IMR-90 (cell line): ENCODE results near the gene RB1. TPM values are rescaled to one million over a fixed set of nuclear protein-coding genes. Genes with fewer than 3 reads are reported as not detected.
A peak's percentile ranks its signal among the peaks of the same experiment; 100 is the strongest.

ENCODE experiments used
- ATAC-seq: fragments of 200-7000 bp; cut with Tn5 transposase; 2 replicates; pipeline ENCODE4 v1.9.1; 2020; ENCODE audit warnings: low read depth, mild to moderate bottlenecking, moderate library complexity
- BruUV-seq: library from RNA; stranded (reverse); fragments of 400-500 nt; replicated peaks from 2 replicates; lab custom pipeline; 2021; lab: Mats Ljungman, UMichigan
- CTCF ChIA-PET: fragments of 300-600 bp; formaldehyde crosslinking; extraction: SDS; loops from one replicate; lab custom pipeline; 2021; ENCODE audit warnings: antibody characterized with exemption; lab: Yijun Ruan, JAX
- POLR2A ChIA-PET: fragments of 300-600 bp; sonication (Branson Sonifier 250); formaldehyde crosslinking; loops from one replicate; lab custom pipeline; 2022; ENCODE audit warnings: antibody characterized with exemption; ENCODE audit not compliant: unreplicated experiment; lab: Charles Lee
- DNase-seq: peaks from one replicate; pipeline ENCODE4 v3.0.0; 2013
- H2AFZ ChIP-seq: replicated peaks from 2 replicates; pipeline ENCODE3; 2013; ENCODE audit warnings: low read length, mild to moderate bottlenecking; ENCODE audit not compliant: poor library complexity
- H2AK5ac ChIP-seq: 2 replicates; pipeline ENCODE4 v1.6.1; 2013; ENCODE audit warnings: low read depth, low read length, inconsistent platforms
- H2AK9ac ChIP-seq: replicated peaks from 2 replicates; pipeline ENCODE3; 2013; ENCODE audit warnings: mild to moderate bottlenecking, low read depth, low read length, moderate library complexity; ENCODE audit not compliant: poor library complexity
- H2BK120ac ChIP-seq: 2 replicates; pipeline ENCODE4 v1.6.1; 2013; ENCODE audit warnings: low read depth, low read length, inconsistent platforms
- H2BK15ac ChIP-seq: 3 replicates; pipeline ENCODE4 v1.6.1; 2013; ENCODE audit warnings: low read depth, low read length, inconsistent platforms
- H2BK20ac ChIP-seq: 2 replicates; pipeline ENCODE4 v1.6.1; 2013; ENCODE audit warnings: low read depth, mild to moderate bottlenecking, inconsistent platforms, low read length, moderate library complexity
- H2BK5ac ChIP-seq: 2 replicates; pipeline ENCODE4 v1.6.1; 2013; ENCODE audit warnings: mild to moderate bottlenecking, low read depth, low read length, inconsistent platforms; ENCODE audit not compliant: poor library complexity, severe bottlenecking
- H3K14ac ChIP-seq: replicated peaks from 2 replicates; pipeline ENCODE4 v1.6.1; 2013; ENCODE audit warnings: low read depth, low read length, inconsistent platforms
- H3K18ac ChIP-seq: 2 replicates; pipeline ENCODE4 v1.6.1; 2013; ENCODE audit warnings: low read depth, low read length, control low read depth
- H3K23ac ChIP-seq: 2 replicates; pipeline ENCODE4 v1.6.1; 2013; ENCODE audit warnings: low read depth, low read length, inconsistent platforms
- H3K27ac ChIP-seq: 2 replicates; pipeline ENCODE4 v1.5.1; 2013; ENCODE audit warnings: mild to moderate bottlenecking, control low read depth, low read length; ENCODE audit not compliant: insufficient read depth
- H3K27me3 ChIP-seq: 2 replicates; pipeline ENCODE4 v1.6.1; 2013; ENCODE audit warnings: low read length; ENCODE audit not compliant: control insufficient read depth, insufficient read depth
- H3K36me3 ChIP-seq: 2 replicates; pipeline ENCODE4 v1.6.1; 2013; ENCODE audit warnings: low read length, mixed read lengths; ENCODE audit not compliant: control insufficient read depth, insufficient read depth
- H3K4ac ChIP-seq: 2 replicates; pipeline ENCODE4 v1.6.1; 2013; ENCODE audit warnings: low read depth, low read length, inconsistent platforms
- H3K4me1 ChIP-seq: 2 replicates; pipeline ENCODE4 v1.6.1; 2013; ENCODE audit warnings: low read length, mixed read lengths; ENCODE audit not compliant: control insufficient read depth, insufficient read depth
- H3K4me2 ChIP-seq: 2 replicates; pipeline ENCODE4 v1.6.1; 2013; ENCODE audit warnings: low read depth, mild to moderate bottlenecking, control low read depth, low read length, moderate library complexity
- H3K4me3 ChIP-seq: 2 replicates; pipeline ENCODE4 v1.5.1; 2013; ENCODE audit warnings: low read depth, mild to moderate bottlenecking, control low read depth, low read length, moderate library complexity; ENCODE audit not compliant: insufficient read depth
- H3K56ac ChIP-seq: 2 replicates; pipeline ENCODE4 v1.6.1; 2013; ENCODE audit warnings: low read length, inconsistent platforms; ENCODE audit not compliant: insufficient read depth; ENCODE audit errors: extremely low read depth
- H3K79me1 ChIP-seq, 2 experiments: 2 replicates each; pipeline ENCODE4 v1.6.1; 2013; ENCODE audit warnings: low read length in 2 of 2, inconsistent platforms in 1 of 2, low read depth in 1 of 2
- H3K9ac ChIP-seq: 2 replicates; pipeline ENCODE4 v1.6.1; 2013; ENCODE audit warnings: low read depth, low read length, control low read depth
- H3K9me1 ChIP-seq: 2 replicates; pipeline ENCODE4 v1.6.1; 2013; ENCODE audit warnings: low read length, inconsistent platforms; ENCODE audit not compliant: insufficient read depth
- H3K9me3 ChIP-seq: 2 replicates; pipeline ENCODE4 v1.6.1; 2013; ENCODE audit warnings: low read length; ENCODE audit not compliant: control insufficient read depth, insufficient read depth
- H4K20me1 ChIP-seq: 2 replicates; pipeline ENCODE4 v1.6.1; 2013; ENCODE audit warnings: low read length, inconsistent platforms; ENCODE audit not compliant: insufficient read depth
- H4K5ac ChIP-seq: 2 replicates; pipeline ENCODE4 v1.6.1; 2013; ENCODE audit warnings: mild to moderate bottlenecking, low read depth, low read length, control low read depth
- H4K8ac ChIP-seq, 2 experiments: 2 replicates each; pipeline ENCODE4 v1.6.1; 2013; ENCODE audit warnings: low read depth in 2 of 2, low read length in 2 of 2, control low read depth in 1 of 2, inconsistent platforms in 1 of 2
- H4K91ac ChIP-seq: 2 replicates; pipeline ENCODE4 v1.6.1; 2013; ENCODE audit warnings: low read depth, low read length, inconsistent platforms; ENCODE audit not compliant: insufficient read depth
- MAFK ChIP-seq: IDR thresholded peaks from 2 replicates; pipeline ENCODE4 v1.6.1; 2012; ENCODE audit warnings: low read depth, low read length, improper control_type of control experiment
- MXI1 ChIP-seq: IDR thresholded peaks from 2 replicates; pipeline ENCODE4 v1.6.1; 2012; ENCODE audit warnings: low read depth, mild to moderate bottlenecking, low read length, moderate library complexity, borderline replicate concordance
- POLR2A ChIP-seq: IDR thresholded peaks from 2 replicates; pipeline ENCODE4 v1.6.1; 2012; ENCODE audit warnings: mild to moderate bottlenecking, low read depth, low read length
- WGBS, 2 experiments: methylation state at CpG; one replicate each; pipeline versions ENCODE4 v1.1.5 to v1.1.7; 2013; ENCODE audit warnings: missing lambda C conversion rate in 2 of 2; ENCODE audit not compliant: insufficient read length in 1 of 2; ENCODE audit errors: extremely low coverage in 2 of 2; 5-methylcytosine and 5-hydroxymethylcytosine counted together
- dilution Hi-C: fragments of 300-500 bp; cut with HindIII; formaldehyde crosslinking; loops from one replicate; pipeline ENCODE4 v1.14.3; 2018; ENCODE audit warnings: low sequenced_read_pairs; ENCODE audit not compliant: unreplicated experiment
- in situ Hi-C: fragments of 300-500 bp; cut with MboI; formaldehyde crosslinking; loops from 3 replicates; pipeline ENCODE4 v1.14.3; 2019; ENCODE audit warnings: low sequenced_read_pairs, inconsistent platforms, mixed read lengths
- intact Hi-C: fragments of 100-400 bp; cut with micrococcal nuclease; formaldehyde crosslinking; loops from 2 replicates; pipeline ENCODE4 v1.10.0; 2022
- polyA plus RNA-seq, 3 experiments: library from polyadenylated mRNA; depleted of rRNA; stranded (reverse); fragments of >200 nt; gene quantifications; 2 replicates each; pipeline ENCODE4 v1.2.3, GENCODE V29; 2012; ENCODE audit warnings: low replicate concordance in 1 of 3
- total RNA-seq: library from RNA; depleted of rRNA; stranded (reverse); fragments of >200 nt; gene quantifications from 2 replicates; pipeline ENCODE4 v1.2.3, GENCODE V29; 2012

RB1 gene
- total and polyA plus RNA-seq, 2 of the 4 experiments (the other 2 are of a cell fraction), result 11.4 to 15.4 TPM

DNA sequence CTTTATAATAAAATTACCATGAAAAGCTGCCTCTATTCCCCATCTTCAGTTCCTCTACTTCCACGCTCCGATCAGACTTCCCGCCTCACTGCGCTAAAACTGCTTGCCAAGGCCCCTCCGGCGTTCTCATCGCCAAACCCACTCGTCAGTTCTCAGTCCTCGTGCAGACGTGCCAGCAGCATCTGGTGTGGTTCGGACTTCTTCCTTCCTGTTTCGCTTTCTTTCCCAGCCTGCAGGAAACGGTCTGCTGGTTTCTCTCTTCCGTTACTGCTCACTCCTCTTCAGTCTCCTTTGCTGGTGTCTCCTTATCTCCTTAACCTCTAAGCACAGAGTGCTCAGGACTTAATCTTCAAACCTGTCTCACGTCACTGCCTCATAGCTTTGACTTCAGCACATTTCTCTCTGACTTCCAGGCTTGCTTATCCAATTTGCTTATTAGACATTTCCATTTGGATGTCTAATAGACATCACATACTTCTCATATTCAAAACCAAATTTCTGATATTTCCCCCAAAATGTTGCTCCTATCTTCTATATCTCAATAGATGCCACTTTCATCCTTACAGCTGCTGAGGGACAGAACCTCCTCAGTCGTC, 189.0 kb downstream of the RB1 start:
- Histone ChIP-seq H3K4ac (no peak overlapping the region), H3K79me1 (no peaks in the 10 kb centered on the region), H2BK120ac (no peak overlapping the region), H2BK20ac (no peak overlapping the region), H4K8ac (peak overlapping the region in 1 of 2 experiments; percentile 28; a peak in 1 of 4 replicates), H2BK5ac (no peak overlapping the region), H3K56ac (no peak overlapping the region), H4K5ac (no peak overlapping the region), H3K9me3 (no peaks in the 10 kb centered on the region), H2AFZ (peak overlapping the region; percentile 9), H2BK15ac (no peak overlapping the region), H3K4me1 (no peaks in the 10 kb centered on the region), H3K27me3 (no peaks in the 10 kb centered on the region), H3K27ac (no peak overlapping the region), H3K9ac (no peak overlapping the region), H3K36me3 (no peaks in the 10 kb centered on the region), H2AK9ac (no peak overlapping the region), H4K91ac (no peak overlapping the region), H3K9me1 (no peaks in the 10 kb centered on the region; the same call in 1 of the 2 replicates), H4K20me1 (no peaks in the 10 kb centered on the region), H2AK5ac (no peak overlapping the region), H3K14ac (no peak overlapping the region), H3K4me3 (peak overlapping the region; percentile 30; the same call in 1 of the 2 replicates), H3K18ac (no peak overlapping the region; the same call in 1 of the 2 replicates), H3K23ac (no peak overlapping the region), H3K4me2 (peak overlapping the region; percentile 37; the same call in 1 of the 2 replicates)
- DNase-seq, result peak; percentile 18
- TF ChIP-seq POLR2A (no peak), MXI1 (no peak), MAFK (no peak)
- BruUV-seq, result no TSS peak
- ChIA-PET CTCF (no interaction called here), POLR2A (interaction anchor here (0.9 kb wide), 1 partner anchor 116 kb away, joined by 12 read pairs; no protein-coding TSS in a partner anchor)
- dilution Hi-C loops, result no loop called here
- in situ Hi-C loops, result no loop called here
- no peak for ATAC-seq
- intact Hi-C loops, result no loop called here
- WGBS, 2 experiments, result 89% methylated on average over 10 of the region's 16 CpGs; no CpG with 5 or more reads in 1 of the 2 experiments
